Daoy (cell line): ENCODE measurements around the gene USP28. TPM values are rescaled to one million over a fixed set of nuclear protein-coding genes. Genes with fewer than 3 reads are reported as not detected.

Experiments used
- DNase-seq: peaks from one replicate; pipeline ENCODE4 v3.0.0-alpha.2; 2015; ENCODE audit warnings: low read depth
- total RNA-seq: library from RNA; depleted of rRNA; stranded (reverse); fragments of >200 nt; shearing (Covaris generic); gene quantifications from 2 replicates; pipeline ENCODE4 v1.2.3, GENCODE V29; 2014

Gene USP28
- total RNA-seq, 1 experiment from 2014 or later: 29.7 TPM

GRCh38 chr11:113876798-113877669, 1.7 kb upstream of the USP28 start:
- DNase-seq: no peak

DNA sequence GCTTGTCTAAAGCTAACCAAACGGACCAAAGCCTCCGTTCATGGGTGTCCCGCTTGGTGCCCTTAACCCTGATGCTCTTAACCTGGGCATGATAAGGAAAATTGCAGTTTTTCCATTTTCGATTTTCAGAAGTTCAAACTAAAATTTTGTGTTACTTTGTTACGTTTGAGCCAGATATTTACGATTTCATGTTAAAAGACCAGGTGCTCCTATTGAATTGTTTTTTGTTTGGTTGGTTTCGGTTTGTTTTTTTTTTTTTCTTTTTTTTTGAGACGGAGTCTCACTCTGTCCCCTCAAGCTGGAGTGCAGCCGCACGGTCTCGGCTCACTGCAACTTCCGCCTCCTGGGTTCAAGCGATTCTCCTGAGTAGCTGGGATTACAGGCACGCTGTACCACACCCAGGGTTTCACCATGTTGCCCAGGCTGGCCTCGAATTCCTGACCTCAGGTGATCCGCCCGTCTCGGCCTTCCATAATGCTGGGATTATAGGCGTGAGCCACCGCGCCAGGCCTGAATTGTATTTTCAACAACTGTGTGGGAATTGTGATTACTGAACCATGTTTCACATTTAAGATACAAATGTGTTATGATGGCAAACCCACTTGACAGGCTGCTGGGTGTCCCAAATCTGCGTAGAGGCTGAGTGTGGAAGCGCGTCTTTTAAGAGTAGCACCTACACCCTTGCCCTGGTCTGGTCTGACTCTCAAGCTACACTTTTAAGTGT, 864 bp upstream of the USP28 start:
- no peak for DNase-seq

- DNase-seq: no peak
These were observed 665 bp downstream of the USP28 start for GRCh38 chr11:113874581-113875233.

GRCh38 chr11:113874096-113874495, 1.3 kb downstream of the USP28 start:
- DNase-seq: no peak

- DNase-seq: peak; percentile 5
These were observed 2.1 kb downstream of the USP28 start for GRCh38 chr11:113873236-113873626.

- no peak for DNase-seq
These were observed 4.0 kb downstream of the USP28 start for GRCh38 chr11:113871336-113871735.

DNA sequence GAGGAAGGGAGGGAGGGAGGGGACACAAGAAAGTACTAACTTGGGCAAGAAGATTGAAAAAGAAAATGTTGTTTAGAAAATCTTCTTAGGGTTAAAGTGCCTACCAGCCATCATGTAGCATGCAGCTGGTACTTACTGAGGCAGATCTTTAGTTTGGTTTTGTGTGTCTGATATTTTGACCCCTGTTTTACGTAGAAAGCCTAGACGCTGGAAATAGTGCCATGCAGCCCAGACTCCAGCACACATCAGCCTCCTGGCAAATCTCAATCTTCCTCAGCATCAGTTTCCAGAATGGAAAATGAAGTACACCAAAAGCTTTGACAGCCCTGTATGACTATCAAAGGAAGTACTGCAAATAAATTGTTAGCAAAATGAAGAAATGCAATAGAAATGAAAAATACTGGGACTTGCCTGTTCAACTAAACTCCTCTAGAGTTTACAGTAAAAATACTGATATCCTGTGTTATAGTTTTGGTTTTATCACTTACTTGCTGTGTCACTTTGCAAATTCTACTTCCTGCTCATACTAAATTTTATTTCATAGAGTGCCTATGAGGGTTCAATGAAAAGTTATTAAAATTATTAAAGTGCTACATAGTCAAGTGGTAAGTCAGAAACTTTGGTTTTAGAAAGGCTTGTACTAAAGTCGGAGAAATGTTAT, 7.4 kb downstream of the USP28 start:
- DNase-seq: no peak

- DNase-seq: no peak
These were observed 9.5 kb downstream of the USP28 start for GRCh38 chr11:113865873-113866272.

DNA sequence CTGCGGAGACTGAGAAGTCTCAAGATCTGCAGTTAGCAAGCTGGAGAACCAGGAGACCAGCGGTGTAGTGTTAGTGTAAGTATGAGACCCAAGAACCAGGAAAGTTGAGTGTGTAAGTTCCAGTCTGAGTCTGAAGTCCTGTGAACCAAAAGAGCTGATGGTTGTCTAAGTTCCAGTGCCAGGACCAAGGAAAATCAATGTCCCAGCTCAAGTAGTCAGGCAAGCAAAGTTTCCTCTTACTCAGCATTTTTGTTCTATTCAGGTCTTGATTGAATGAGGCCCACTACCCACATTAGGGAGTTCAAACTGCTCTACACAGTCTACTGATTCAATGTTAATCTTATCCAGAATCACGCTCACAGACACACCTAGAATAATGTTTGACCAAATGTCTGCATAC, 11.0 kb downstream of the USP28 start:
- DNase-seq: no peak

- peak; percentile 4 for DNase-seq
These were observed 12.9 kb downstream of the USP28 start for GRCh38 chr11:113862435-113862834.

DNA sequence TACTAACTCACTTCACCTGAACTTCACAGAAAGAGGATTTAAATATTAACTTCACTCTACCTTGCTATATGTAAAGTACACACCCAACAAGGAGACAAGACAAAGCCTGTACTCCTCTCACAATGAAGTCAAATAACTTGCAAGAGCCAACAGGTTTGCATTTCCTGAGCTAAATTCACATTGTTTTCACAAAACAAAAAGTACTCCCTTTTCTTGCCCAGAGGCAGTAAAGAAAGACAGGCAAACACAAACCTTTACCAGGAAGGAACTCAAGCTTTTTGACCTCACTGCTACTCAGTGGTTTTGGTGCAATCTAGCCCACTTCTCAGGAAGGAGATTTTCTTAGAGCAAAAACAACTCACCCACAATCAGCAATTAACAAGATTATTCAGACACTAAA, 15.7 kb downstream of the USP28 start:
- no peak for DNase-seq

DNA sequence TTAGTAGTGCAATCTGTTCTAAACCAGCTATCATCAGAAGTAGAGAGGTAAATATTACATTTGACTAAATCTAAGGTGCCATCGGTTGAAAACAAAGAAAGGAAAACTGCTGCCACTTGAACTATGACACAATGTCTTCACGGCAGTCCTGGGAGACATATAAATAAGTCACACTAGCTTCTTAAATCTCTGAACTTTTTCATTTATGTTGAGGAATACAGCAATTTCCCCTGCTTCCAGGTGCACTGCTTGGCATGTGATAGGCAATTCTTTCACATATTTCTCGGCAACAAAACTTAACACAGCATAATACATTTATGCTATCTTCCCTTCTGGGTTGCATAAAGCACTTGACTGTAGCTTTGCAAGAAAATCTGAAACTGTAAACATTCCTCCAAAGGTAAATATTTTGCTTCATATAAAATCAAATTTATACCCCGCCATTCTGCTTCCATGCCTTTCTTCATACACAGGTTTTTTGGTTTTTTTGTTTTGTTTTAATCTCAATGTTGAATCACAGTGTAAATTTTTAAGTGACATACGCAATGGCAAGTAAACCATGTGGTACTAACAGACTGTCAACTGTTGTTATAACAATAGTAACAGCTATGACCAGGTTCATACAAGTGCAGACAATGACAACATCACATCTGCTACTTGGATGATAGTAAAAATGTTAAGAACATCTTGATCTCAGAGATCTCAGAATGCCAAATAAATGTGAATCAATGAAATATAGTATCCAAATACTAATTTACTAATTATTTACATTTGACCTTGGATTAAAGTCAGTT, 18.2 kb downstream of the USP28 start:
- DNase-seq: no peak

GRCh38 chr11:113855803-113856202, 19.6 kb downstream of the USP28 start:
- DNase-seq: no peak

- no peak for DNase-seq
These were observed 25.2 kb downstream of the USP28 start for GRCh38 chr11:113850188-113850587.

- DNase-seq: no peak
These were observed 25.7 kb downstream of the USP28 start for GRCh38 chr11:113849713-113850112.

DNA sequence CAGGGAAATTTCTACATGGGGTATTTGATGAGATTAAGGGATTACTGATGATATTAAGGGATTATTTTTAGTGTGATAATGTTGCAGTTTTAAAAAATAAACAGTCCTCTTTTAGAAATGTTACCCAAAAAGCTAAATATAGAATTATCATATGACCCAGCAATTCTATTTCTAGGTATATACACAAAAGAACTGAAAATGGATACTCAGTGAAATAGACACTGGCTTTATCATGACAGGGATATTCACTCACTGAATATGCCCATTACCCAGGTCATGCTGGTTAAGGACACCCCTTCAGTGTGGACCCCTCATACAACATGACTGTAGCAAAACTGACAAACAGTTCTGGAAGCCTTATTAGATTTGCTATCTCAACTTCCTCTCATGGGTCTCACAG, 27.8 kb downstream of the USP28 start:
- DNase-seq: no peak

- DNase-seq: no peak
These were observed 28.3 kb downstream of the USP28 start for GRCh38 chr11:113847111-113847510.

DNA sequence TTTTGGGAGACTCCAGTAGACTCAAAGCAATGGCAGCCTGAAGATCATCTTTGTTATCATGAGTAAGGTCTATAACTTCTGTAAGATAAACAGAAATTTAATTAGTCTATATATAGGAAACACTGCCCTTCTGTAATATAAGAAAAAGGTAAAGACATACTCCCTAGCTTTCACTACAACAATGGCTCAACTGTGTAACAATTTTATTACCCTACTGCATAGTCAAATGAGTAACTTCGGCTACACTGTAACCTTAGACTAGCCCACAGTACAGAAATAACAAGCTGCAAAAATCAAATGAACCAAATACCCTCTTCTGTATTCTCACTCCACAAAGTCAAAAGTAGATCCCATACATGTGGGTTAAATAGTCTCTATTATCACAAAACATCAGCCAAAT, 33.7 kb downstream of the USP28 start:
- DNase-seq: no peak

DNA sequence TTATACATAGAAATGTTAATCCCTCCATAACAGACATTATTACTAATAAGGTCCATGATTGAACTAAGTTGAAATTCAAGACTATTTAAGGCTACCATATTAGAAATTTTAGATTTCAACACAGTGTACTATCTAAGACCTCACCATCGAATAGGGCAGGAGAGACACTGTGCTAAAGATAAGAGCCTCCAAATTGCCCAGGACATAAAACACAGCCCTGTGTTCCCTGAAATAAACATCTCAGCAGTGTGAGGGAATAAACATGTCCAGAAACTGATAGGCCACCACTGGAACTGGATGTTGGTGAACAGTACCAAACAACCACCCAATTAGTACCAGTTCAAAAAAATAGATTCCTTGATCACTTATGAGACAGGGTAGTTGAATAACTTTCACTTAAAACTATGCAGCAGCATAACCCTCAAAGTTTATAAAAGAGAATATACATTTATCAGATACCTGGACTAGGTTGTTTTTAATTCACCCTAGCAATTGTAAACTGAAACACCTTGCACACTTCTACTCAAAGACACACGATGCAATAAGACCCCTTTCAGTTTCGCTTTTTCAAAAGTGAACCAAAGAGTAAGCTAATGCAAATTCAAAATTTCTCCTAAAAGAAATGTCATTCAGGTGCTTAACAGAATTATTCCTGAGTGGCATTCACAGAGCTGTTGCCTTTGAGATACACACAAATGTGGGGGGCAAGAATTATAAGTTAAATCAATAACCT, 34.3 kb downstream of the USP28 start:
- no peak for DNase-seq

DNA sequence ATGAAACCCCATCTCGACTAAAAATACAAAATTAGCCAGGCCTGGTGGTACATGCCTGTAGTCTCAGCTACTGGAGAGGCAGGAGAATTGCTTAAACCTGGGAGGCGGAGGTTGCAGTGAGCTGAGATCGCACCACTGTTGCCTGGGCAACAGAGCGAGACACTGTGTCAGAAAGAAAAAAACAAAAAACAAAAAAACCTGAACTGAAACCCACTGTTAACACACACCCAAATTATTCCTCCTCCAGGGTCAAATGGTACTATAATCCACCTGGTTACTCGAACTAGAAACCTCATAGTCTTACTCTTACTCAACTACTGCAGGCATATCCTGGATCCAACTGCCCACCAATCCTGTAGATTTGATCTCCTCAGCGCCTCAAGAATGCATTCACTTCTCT, 35.5 kb downstream of the USP28 start:
- no peak for DNase-seq

DNA sequence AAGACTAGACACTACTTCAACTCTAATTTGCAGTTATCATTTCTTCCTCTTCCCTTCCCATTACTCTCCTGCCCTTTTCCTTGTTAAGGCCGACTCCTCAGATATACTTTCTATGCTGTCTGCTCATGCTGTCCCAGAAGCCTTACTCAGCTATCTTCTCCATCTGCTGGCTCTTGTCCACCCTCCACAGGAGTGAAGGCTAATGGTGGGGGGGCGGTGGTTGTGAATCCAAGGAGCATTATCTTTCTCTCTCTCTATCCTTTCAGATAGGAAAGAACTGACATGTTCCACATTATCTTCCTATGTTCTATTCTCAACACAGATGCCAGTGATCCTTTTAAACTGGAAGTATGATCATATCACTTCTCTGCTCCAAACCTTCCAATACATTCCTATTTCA, 37.4 kb downstream of the USP28 start:
- no peak for DNase-seq
